ENCODE results near the gene ATP9A.

ATP9A gene

DNA sequence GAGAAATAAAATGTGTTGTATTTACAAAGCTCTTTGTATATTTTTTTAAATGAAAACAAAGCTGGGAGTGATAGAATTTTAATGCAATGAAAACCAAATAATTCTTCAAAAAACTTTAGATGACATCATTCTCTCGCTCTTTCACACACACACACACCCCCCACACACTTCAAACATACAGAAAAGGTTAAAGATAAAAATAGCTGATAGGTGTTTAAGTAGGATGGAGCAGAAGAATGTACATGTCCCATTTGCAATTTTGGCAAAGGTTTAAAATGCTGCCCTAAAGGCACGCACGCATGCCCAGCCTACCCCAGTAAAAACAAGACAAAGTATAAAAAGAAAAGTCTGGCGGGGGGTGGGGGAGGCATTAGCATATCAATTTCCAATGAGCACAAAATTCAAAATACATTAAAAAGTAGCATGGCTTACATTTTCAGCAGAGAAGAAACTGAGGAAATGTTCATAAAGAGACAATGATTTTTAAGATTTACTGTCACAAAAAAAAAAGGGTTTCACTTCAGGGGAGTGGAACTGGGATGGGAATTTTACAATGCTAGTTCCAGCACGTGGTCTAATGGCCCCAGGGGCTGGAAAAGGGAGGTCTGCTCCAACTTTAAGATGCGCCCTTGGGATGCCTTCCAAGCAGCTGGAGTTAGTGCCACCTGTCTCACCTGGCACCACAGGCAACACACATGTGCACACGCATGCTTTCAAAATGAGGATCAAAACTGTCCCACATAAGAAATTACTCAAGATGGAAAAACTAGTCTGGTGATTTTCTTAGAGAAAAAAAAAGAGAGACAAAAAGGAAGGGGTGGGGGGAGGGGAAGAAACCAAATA is 170.6 kb downstream of the ATP9A start:
- DNase-seq (ENCODE audit: low read depth): no peak

DNA sequence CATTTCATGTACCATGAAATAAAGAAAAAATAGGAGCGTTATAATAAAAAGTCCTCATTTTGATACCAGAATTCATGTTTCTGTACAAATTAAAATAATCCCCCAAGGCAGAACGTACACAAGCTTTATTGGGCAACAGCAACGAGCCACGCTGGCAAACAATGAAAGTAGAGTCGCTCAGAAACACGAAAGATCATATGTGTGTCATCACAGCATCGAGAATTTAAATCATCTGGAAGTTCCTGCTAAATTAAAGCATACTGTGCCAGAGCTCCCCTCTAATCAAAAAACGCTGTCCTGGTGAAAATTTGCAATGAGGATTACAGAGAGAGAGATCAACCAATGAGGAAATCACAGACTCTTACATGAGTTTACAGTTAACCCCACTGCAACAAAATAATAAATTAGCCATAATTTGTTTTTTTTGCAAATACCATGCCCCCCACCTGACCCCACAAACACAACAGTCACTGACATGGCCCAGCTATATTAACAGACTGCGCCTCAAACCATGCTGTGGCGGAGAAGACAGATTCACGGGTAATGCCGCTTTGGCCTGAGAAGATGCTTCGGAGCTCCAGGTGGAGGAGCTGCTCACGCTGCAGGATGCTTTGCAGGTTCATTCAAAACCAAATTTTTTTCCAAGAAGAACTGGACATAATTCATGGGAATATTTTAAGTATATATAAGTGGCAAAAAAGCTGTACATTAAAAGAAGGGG is 171.4 kb downstream of the ATP9A start:
- no peak for DNase-seq (ENCODE audit: low read depth)

DNA sequence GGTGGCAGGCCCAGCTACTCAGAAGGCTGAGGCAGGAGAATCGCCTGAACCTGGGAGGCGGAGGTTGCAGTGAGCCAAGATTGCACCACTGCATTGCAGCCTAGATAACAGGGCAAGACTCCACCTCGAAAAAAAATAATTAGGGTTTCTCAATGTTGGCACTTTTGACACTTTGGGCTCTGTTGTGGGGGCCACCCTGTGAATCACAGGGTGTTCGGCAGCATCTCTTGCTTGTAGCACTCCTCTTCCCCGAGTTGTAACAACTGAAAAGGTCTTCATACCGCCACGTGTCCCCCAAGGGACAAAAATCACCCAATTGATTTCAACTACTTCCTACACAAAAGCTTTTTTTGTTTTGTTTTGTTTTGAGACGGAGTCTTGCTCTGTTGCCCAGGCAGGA is 172.4 kb downstream of the ATP9A start:
- DNase-seq (ENCODE audit: low read depth): no peak

DNA sequence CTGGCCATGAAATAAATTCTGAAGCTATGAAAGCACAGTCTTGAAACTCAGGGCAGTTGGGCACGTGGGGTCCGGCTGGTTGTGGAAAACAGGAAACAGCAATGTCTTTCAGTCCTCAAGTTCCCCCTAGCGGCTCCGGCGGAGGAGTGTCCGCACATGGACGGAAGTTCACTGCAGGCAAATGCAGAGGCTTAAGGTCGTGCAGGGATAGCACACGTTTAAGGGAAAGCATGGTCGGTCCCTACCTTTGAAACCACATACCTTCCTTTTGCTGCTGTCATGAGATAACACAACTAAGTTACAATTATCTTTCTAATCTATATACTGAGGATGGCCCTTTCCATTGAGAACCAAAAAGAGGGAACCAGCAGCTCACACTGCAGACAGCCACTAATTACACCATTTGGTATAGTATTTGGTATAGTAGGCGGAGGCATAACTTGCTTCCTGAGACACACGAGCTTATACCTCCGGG is 173.1 kb downstream of the ATP9A start:
- peak; percentile 69 for DNase-seq (ENCODE audit: low read depth)

DNA sequence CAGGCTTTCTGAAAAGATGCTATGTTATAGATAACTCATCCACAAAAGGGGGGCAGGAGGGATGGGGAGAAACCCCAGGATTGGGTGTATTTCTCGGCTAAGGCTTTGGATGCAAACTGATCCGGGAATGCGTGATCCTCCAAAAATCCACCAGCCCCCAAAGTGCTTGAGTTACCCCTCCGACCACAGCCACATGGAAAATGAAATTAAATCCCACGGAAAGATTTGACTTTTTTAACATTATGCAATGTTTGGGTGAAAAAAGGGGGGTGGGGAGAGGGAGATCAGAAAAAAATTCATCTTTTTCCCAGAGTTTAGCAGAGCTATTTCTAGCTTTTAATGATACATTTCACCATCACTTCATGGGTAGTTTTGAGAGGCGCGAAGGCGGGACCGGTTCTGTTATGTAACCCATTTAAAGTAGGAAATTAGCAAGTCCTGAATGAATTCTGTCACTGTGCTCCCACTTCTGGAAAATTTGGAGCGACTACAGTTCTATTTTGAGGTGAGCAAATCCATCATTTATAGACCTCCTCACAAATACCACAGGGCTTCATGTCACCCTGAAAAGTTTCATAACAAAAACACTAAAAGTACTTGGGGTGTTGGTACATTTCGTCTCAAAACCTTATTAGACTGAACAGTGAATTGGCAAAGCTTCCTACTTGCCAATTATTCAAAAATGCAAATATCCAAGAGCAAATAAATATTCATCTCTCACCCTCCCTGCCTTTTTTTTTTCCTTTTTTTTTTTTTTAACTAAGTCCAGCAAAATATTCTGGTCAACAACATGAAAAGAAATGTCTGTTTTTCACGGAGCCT is 173.7 kb downstream of the ATP9A start:
- no peak for DNase-seq (ENCODE audit: low read depth)

DNA sequence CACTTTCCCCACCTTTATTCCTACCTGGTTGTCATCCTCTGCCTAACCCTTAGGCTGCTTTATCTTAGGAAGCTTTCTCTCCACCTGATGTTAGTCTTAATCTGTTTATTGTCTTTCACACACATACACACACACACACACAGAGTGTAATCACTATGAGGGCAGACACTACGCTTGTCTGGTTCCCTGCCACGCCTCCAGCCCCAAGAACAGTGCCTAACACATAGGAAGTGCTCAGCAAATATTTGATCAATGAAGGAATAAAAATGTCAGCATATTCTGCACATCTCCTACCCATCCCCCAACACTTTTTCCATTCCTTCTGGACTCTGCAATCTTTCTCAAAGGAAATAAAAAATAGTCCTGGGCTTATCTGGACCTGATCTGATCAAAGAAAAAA is 174.6 kb downstream of the ATP9A start:
- no peak for DNase-seq (ENCODE audit: low read depth)

DNA sequence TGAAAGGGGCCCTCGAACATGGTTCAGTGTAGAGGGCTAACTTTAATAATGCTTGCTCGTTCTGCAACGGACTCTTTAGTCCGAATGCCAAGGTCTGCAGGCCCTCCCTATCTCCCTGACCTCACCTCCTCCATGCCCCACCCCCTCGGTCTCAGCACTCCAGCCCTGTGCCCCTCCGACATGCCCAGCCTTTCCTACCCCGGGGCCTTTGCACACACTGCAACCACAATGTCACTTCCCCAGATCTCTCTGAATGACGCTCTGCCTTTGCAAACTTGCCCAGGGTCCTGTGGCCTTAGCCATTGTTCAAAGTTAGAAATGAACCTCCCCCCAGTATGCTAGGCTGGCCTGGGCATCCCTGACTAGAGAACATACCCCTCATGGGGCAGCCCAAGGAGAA is 175.6 kb downstream of the ATP9A start:
- DNase-seq (ENCODE audit: low read depth): no peak

DNA sequence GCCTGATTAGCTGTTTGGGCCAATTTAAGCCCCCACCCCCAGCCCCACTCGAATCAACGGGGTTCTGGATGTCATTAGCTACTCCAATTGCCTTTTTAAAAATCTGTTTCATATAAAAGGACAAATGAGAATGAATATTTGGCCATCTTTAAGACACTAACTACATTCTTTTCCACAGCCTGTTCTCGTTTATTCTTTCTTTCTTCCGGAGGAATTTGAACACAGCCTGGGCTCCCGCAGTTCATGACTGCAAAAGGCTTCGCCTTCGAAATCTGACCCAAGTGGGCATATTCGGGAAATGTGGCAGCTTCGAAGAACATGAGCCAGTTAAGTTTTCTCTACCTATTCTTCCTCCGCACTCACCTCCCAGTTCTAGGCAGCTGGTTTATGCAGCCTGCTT is 176.3 kb downstream of the ATP9A start:
- DNase-seq (ENCODE audit: low read depth): no peak

DNA sequence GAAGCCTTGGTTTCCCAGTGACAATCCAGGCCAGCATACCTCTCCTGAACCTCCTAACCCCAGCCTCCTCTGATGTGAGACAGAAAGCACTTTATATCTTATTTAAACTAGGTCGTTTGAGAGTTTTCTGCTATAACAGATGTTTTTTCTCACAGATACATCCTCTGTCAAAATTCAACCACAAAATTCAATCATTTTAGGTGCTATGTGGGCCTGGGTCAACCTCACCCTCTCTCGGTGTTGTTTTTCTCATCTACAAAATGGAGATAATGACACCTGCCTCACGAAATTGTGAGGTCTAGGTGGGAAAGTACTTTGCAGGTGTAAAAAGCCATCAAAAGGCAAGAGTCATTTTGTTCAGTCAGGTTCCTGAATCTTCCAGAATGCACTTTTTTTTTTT is 179.4 kb downstream of the ATP9A start:
- no peak for DNase-seq (ENCODE audit: low read depth)

DNA sequence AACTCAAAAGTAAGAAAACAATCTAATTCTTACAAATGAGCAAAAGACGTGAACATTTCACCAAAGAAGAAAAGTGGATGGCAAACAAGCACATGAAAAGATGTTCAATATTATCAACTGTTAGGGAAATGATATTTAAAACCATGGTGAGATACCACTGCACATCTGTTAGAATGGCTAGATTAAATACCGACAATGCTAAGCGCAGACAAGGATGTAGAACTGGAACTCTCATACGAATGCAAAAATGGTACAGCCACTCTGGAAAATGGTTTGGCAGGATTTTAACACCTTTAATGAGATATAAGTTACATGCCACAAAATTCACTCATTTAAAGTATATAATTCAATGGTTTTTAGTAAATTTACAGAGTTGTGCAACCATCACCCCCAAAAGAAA is 181.0 kb downstream of the ATP9A start:
- no peak for DNase-seq (ENCODE audit: low read depth)

DNA sequence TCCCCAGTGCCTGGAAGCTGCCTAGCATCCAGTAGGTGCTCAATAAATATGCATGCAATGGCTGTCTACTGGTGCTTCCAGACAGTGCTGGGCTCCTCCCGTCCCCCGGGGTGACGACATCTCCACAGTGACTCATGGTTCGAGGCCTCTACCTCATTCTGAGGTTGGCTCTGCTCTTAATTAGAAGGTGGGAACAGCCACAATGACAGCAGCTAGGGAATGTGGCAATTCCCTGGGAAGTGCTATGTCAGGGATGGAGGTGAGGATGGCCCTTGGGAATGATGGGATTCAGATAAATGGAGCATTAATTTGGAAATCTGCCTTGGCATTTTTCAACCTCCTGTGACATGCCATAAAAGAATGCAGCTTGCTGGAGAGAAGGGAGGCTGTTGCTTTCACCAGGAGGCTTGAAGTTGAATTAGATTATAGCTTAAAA is 182.2 kb downstream of the ATP9A start:
- DNase-seq (ENCODE audit: low read depth): no peak

DNA sequence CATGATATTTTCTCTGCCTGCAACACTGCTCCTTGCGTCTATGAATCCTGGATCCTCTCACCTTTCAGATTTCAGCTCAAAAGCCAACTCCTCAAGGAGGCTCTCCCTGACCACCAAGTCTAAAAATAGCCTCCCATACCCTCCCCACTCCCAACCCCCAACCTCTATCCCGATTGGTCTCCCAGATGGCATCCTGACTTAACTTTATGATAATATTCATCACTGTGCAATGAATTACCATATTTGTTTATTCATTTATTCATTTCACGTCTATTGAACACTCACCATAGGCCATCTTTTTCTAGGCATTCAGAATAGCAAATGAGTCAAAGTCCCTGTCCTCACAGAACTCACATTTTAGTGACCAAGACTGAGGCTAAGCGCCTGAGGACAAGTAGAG is 183.0 kb downstream of the ATP9A start:
- no peak for DNase-seq (ENCODE audit: low read depth)

DNA sequence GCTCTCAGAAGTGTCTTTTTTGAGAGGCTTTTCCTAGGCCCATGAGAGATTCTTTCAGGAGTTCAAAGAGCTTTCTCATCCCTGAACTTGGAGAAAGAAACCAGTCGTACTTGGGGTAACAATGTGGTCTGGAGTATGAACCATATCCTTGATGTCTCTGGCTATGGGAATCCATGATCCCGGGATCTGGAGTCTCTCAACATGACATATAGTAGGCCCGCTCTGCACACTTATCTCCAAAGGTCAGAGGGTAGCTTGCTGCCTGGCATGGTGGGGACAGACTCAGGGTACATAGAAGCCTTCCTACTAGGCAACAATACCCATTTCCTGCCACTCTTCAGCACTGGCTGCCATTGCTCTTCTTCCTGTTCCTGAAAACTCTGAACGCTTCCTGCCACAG is 183.5 kb downstream of the ATP9A start:
- no peak for DNase-seq (ENCODE audit: low read depth)

DNA sequence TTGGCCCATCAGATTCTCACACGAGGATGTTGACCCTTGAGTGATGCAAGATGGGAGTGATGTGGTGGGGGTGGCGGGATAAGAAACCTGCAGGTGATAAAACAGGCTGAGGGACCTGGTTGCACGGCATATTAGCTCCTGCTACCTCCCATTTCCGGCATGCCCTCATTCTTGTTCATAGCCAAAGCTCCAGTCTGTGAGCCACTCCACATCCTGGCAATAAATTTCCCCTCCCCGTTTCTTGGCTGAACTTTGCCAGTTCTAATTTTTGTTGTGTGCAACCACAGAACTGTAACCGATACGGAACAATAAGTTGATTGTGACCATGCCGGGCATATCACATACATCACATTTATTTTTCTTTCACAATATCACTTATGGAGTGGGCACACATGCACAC is 184.1 kb downstream of the ATP9A start:
- no peak for DNase-seq (ENCODE audit: low read depth)

DNA sequence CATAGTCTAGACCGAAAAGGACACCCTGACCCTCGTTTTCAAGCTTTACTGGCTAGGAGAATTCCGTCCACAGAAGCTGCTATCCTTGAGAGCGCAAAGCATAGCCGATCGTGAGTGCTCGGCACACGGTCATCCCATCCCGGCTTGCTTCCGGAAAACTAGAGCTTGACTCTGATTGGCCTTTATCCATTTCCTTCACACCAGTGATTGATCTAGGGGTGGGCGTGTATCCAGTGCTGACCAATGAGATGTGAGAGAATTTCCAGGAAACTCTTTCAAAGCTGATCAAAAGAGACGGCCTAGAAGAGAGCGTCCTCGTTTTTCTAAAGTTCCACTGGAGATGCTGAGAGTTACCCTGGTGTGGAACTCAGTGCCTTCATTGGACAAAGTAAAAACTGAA is 184.7 kb downstream of the ATP9A start:
- no peak for DNase-seq (ENCODE audit: low read depth)

DNA sequence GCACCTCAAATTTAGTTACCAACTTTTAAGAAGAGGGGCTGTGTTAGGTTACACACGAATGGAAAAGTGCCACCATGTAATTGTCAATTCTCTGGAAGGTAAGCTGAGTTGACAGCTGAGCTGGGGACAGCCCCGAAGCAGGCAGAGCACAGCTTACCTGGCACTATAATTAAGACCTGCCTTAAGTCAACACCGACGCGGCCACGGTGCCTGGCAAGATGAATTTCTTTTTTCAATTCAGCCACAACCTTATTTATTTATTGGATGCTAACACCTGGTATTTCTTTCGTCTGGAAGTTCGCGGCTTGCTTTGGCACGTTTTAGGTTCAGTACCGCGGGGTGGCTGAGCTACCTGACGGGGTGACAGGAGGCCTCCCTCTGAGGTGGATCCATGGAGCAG is 185.1 kb downstream of the ATP9A start:
- DNase-seq (ENCODE audit: low read depth): no peak

DNA sequence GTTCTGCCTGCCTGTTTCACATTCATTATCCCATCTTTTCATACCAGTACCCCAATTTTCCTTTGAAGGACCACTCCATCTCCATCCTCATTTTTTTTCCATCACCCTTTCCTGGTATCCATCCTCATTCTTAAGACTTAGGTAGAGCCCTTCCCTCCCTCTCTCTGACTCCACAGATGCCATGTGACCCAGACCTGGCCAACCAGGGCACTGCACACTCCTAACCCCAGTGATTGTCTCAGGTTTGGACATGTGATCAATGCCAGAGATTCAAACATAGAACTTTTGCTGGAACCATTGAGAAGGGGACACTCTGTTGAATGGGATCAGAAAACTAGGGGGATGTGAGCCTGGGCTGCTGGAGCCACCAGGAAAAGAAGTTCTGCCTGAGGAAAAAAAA is 186.6 kb downstream of the ATP9A start:
- no peak for DNase-seq (ENCODE audit: low read depth)

DNA sequence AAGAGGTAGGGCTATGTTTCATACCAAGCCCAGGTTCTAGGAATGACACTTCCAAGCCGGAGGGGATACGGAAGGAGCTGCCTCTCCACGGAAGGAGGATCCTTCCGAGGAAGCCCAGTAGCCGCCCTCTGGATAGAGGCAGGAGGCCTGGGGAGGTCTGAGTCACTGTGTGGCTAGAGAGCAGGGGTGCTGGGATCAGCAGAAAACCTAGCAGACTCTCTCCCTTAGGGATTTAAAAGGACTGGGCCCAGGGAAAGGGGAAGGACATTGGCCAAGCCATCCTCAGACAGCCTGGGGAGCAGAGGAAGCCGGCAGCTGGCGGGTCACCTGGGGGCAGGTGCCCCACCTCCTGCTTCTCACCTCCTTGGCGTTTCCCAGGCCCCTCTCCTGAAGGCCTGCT is 189.1 kb downstream of the ATP9A start:
- no peak for DNase-seq (ENCODE audit: low read depth)

DNA sequence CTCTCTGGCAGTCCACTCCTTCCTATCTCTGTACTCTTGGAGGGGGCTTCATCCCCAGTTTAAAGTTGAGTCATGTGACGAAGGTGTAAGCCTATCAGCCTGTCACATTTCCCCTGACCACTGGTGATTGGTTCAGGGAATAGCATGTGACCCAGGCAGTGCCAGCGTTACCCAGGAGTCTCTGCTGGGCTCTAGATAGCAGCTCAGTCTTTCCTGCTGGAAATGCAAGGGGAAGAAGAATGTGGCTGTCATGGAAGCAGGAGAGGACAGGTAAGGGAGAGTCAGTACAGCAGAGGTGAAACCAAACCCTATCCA is 190.1 kb downstream of the ATP9A start:
- no peak for DNase-seq (ENCODE audit: low read depth)

DNA sequence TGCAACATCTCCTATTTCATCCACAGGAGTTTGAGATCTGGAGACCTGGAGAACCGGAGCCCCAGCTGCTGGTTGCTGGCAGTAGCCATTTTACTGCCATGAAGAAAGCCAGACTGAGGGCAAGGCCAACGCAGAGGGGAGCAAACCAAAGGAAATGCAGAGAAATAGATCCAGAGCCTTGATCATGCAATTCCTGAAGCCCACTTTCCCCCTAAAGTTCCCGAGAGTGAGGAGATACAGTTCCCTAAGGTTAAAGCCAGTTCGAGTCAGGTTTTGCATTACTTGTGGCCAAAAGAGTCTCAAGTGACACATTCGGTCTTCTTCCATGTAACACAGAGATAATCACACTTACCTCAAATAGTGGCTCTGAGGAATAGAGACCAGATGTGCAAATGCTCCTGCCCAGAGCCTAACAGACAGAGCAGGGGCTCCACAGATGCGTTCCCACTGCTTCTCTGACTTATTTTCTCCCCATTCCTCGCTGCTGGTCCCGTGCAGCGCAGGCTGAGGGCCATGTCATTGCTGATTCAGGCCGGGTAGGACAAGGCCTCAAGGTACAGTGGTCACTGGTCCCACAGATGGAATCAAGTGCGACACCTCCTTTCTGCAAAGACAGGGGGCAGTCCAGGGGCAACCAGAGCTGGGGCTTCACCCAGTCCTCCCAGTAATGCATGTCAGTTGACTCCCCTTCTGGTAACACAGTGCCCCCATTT is 190.6 kb downstream of the ATP9A start:
- DNase-seq (ENCODE audit: low read depth): no peak

DNA sequence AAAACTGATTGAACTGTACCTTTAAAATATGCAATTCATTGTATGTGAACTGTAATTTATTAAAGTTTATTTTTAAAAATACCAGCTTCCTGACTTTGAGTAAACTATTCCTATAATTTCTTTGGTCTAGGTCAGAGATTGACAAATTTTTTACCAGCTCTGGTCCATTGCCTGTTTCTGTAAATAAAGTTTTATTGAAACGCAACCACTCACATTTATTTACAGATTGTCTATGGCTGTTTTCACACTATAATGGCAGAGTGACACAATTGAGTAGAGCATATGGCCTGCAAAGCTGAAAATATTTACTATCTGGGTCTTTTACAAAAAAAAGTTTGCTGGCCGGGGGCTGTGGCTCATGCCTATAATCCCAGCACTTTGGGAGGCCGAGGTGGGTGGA is 192.7 kb downstream of the ATP9A start:
- no peak for DNase-seq (ENCODE audit: low read depth)
